ENCODE data around the gene CD99L2.

DNA sequence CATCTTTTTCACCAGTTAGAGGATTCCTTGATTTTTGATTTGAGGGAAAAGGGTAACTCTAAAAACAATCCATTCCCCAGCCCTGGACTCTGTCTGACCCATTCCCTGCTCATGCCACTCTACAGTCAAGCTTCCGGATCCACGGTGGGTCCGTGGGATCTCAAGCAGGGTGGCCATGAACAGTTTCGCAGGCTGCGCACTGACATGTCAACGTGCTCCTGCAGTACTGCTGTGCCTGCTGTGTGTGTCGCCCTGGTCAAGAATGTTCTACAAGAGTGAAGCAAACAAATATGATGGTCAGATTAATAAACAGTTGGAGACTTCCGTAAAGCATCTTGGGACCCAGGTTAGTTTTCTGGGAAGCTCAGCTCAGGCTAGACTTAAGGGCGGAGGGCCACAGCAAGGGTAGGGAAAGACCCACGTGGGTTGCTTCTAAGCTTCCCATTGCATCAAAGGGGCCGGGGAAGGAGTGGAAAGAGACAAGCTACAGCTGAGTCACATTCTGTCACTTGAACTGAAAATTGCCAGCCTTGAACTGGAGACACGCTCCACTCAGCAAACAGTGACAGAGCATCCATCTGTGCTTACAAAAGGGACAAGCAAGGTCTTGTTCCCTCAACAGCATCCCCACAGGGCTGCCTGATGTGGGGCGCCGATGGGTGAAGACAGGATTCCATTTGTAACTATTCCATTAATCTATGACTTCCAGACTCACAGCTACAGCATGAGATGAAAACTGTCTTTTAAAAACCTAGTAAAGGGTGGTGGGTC, 123.5 kb downstream of the CD99L2 start:
- TF ChIP-seq, protein P1, sequence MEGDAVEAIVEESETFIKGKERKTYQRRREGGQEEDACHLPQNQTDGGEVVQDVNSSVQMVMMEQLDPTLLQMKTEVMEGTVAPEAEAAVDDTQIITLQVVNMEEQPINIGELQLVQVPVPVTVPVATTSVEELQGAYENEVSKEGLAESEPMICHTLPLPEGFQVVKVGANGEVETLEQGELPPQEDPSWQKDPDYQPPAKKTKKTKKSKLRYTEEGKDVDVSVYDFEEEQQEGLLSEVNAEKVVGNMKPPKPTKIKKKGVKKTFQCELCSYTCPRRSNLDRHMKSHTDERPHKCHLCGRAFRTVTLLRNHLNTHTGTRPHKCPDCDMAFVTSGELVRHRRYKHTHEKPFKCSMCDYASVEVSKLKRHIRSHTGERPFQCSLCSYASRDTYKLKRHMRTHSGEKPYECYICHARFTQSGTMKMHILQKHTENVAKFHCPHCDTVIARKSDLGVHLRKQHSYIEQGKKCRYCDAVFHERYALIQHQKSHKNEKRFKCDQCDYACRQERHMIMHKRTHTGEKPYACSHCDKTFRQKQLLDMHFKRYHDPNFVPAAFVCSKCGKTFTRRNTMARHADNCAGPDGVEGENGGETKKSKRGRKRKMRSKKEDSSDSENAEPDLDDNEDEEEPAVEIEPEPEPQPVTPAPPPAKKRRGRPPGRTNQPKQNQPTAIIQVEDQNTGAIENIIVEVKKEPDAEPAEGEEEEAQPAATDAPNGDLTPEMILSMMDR (IDR thresholded peaks at IDR 0.05), result no peak
- TF ChIP-seq, protein P2, sequence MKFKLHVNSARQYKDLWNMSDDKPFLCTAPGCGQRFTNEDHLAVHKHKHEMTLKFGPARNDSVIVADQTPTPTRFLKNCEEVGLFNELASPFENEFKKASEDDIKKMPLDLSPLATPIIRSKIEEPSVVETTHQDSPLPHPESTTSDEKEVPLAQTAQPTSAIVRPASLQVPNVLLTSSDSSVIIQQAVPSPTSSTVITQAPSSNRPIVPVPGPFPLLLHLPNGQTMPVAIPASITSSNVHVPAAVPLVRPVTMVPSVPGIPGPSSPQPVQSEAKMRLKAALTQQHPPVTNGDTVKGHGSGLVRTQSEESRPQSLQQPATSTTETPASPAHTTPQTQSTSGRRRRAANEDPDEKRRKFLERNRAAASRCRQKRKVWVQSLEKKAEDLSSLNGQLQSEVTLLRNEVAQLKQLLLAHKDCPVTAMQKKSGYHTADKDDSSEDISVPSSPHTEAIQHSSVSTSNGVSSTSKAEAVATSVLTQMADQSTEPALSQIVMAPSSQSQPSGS (CRISPR knock-in tag; IDR thresholded peaks at IDR 0.05; ENCODE audit: borderline replicate concordance, low read depth), result no peak
- no peak for TF ChIP-seq CREB1 (CRISPR knock-in tag; IDR thresholded peaks at IDR 0.05)
- TF ChIP-seq NFE2L1 (CRISPR knock-in tag; IDR thresholded peaks at IDR 0.05), result no peak
- TF ChIP-seq, protein P3, sequence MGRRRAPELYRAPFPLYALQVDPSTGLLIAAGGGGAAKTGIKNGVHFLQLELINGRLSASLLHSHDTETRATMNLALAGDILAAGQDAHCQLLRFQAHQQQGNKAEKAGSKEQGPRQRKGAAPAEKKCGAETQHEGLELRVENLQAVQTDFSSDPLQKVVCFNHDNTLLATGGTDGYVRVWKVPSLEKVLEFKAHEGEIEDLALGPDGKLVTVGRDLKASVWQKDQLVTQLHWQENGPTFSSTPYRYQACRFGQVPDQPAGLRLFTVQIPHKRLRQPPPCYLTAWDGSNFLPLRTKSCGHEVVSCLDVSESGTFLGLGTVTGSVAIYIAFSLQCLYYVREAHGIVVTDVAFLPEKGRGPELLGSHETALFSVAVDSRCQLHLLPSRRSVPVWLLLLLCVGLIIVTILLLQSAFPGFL (CRISPR knock-in tag; IDR thresholded peaks at IDR 0.05; ENCODE audit: borderline replicate concordance), result no peak
